ENCODE measurements around the gene GPRIN3.
"Not testable (repeated sequence)": the region's sequence is repeated elsewhere in the genome, so short reads cannot be mapped to it uniquely, and the experiment has no call there.

Gene GPRIN3

GRCh38 chr4:89213382-89213701 is 94.3 kb downstream of the GPRIN3 start:
- Histone ChIP-seq H3K4me1 (no peaks in the 10 kb centered on the region), H3K36me3 (no peaks in the 10 kb centered on the region), H3K27ac (no peak overlapping the region), H3K4me3 (no peak overlapping the region), H3K27me3 (no peaks in the 10 kb centered on the region), H3K9me3 (no peaks in the 10 kb centered on the region)
- intact Hi-C loops (cut with DNase I; ENCODE audit: low total_unique reads), result no loop called here
- no peak for DNase-seq
- TF ChIP-seq CTCF (IDR thresholded peaks at IDR 0.05), result no peak

GRCh38 chr4:89212666-89213381 is 94.8 kb downstream of the GPRIN3 start:
- H3K4me3 ChIP-seq, result no peak overlapping the region
- H3K27ac ChIP-seq, result no peak overlapping the region
- no peaks in the 10 kb centered on the region for H3K27me3 ChIP-seq
- no peak for TF ChIP-seq CTCF (IDR thresholded peaks at IDR 0.05)
- H3K4me1 ChIP-seq, result no peaks in the 10 kb centered on the region
- DNase-seq, result no peak
- no peaks in the 10 kb centered on the region for H3K36me3 ChIP-seq
- no peaks in the 10 kb centered on the region for H3K9me3 ChIP-seq
- intact Hi-C loops (cut with DNase I; ENCODE audit: low total_unique reads), result no loop called here

- Histone ChIP-seq H3K27me3 (no peaks in the 10 kb centered on the region), H3K4me1 (no peaks in the 10 kb centered on the region), H3K36me3 (no peaks in the 10 kb centered on the region), H3K4me3 (no peak overlapping the region), H3K9me3 (no peaks in the 10 kb centered on the region), H3K27ac (no peak overlapping the region)
- intact Hi-C loops (cut with DNase I; ENCODE audit: low total_unique reads), result no loop called here
- no peak for DNase-seq
- TF ChIP-seq CTCF (IDR thresholded peaks at IDR 0.05), result no peak
These were observed 103.0 kb downstream of the GPRIN3 start for GRCh38 chr4:89204624-89205023.

GRCh38 chr4:89203902-89204301 is 103.7 kb downstream of the GPRIN3 start:
- no peaks in the 10 kb centered on the region for H3K4me1 ChIP-seq
- no peaks in the 10 kb centered on the region for H3K27me3 ChIP-seq
- no peaks in the 10 kb centered on the region for H3K36me3 ChIP-seq
- no peak for TF ChIP-seq CTCF (IDR thresholded peaks at IDR 0.05)
- no peak overlapping the region for H3K27ac ChIP-seq
- no peak overlapping the region for H3K4me3 ChIP-seq
- no peak for DNase-seq
- intact Hi-C loops (cut with DNase I; ENCODE audit: low total_unique reads), result no loop called here
- H3K9me3 ChIP-seq, result no peaks in the 10 kb centered on the region

- not testable (repeated sequence) for H3K4me3 ChIP-seq, H3K4me1 ChIP-seq
These were observed 108.2 kb downstream of the GPRIN3 start for GRCh38 chr4:89199394-89199793.

GRCh38 chr4:89197920-89198319 is 109.7 kb downstream of the GPRIN3 start:
- intact Hi-C loops (cut with DNase I; ENCODE audit: low total_unique reads), result no loop called here
- DNase-seq, result no peak
- Histone ChIP-seq H3K9me3 (no peaks in the 10 kb centered on the region), H3K4me1 (no peaks in the 10 kb centered on the region), H3K27me3 (no peaks in the 10 kb centered on the region), H3K27ac (no peak overlapping the region), H3K36me3 (no peaks in the 10 kb centered on the region), H3K4me3 (no peak overlapping the region)
- TF ChIP-seq CTCF (IDR thresholded peaks at IDR 0.05), result no peak

More at GRCh38 chr4:89199394-89199793, 108.2 kb downstream of the GPRIN3 start:
- intact Hi-C loops (cut with DNase I; ENCODE audit: low total_unique reads); H3K36me3 ChIP-seq; H3K27ac ChIP-seq; DNase-seq; H3K9me3 ChIP-seq; H3K27me3 ChIP-seq: not testable (repeated sequence)
